Left lung (tissue), 10 donors: Measurements from ENCODE around the gene GDAP2. TPM values are rescaled to one million over a fixed set of nuclear protein-coding genes. Genes with fewer than 3 reads are reported as not detected.

Experiments
- ATAC-seq: fragments of 200-7000 bp; cut with Tn5 transposase; one replicate; pipeline ENCODE4 v1.9.1; 2020; ENCODE audit warnings: moderate library complexity
- DNase-seq, 4 donors: peaks; one replicate each; pipeline ENCODE4 v3.0.0-alpha.2; 2013 to 2020
- H3K27ac ChIP-seq, 2 donors: fragments of 200-600 bp; sonication (generic) in 1 of 2; one replicate each; pipeline versions ENCODE4 v1.5.0 to v1.8.0; 2020 to 2021
- H3K27me3 ChIP-seq, 2 donors: fragments of 200-600 bp; sonication (generic) in 1 of 2; one replicate each; pipeline versions ENCODE4 v1.5.0 to v1.8.0; 2020 to 2021
- H3K36me3 ChIP-seq, 2 donors: fragments of 200-600 bp; sonication (generic) in 1 of 2; one replicate each; pipeline versions ENCODE4 v1.5.0 to v1.8.0; 2020 to 2021
- H3K4me1 ChIP-seq, 2 donors: fragments of 200-600 bp; one replicate each; pipeline ENCODE4 v1.8.0; 2021
- H3K4me3 ChIP-seq, 2 donors: fragments of 200-600 bp; sonication (generic) in 1 of 2; one replicate each; pipeline versions ENCODE4 v1.5.0 to v1.8.0; 2020 to 2021; ENCODE audit warnings: mild to moderate bottlenecking in 1 of 2
- H3K9me3 ChIP-seq, 2 donors: fragments of 200-600 bp; sonication (generic) in 1 of 2; one replicate each; pipeline versions ENCODE4 v1.5.0 to v1.8.0; 2020 to 2021
- CTCF ChIP-seq, 2 donors: fragments of 200-600 bp; sonication (generic) in 1 of 2; IDR thresholded peaks; one replicate each; pipeline versions ENCODE4 v1.5.0 to v1.8.0; 2021; ENCODE audit warnings: antibody characterized with exemption in 2 of 2
- intact Hi-C, 2 donors: fragments of 100-400 bp; cut with DNase I; formaldehyde crosslinking; loops; one replicate each; pipeline versions ENCODE4 v1.11.2 to v1.14.2; 2022
- polyA plus RNA-seq, 6 donors: library from polyadenylated mRNA; unstranded; fragments of 120-200 nt; gene quantifications; one replicate each; pipeline ENCODE4 v1.2.1, GENCODE V29; 2013; ENCODE audit not compliant: insufficient read length in 6 of 6
- total RNA-seq, 2 donors: library from RNA; stranded (reverse); fragmentation: NEBNext Ultra II Directional; extraction: Animal tissue kit (Norgen Biotek cat#: 25700); gene quantifications; one replicate each; pipeline ENCODE4 v1.2.1, GENCODE V29; 2021
- donor health status: DM: no; HTN: yes; CAD: no.
- donor health status: DM: no; HTN: no; CAD: no.

GDAP2 gene
- total and polyA plus RNA-seq, 8 donors, result 12.5 to 33.3 (median 17.8) TPM

- no peaks in the 10 kb centered on the region for H3K4me1 ChIP-seq
- ATAC-seq (peak; percentile 54), DNase-seq (peak in 2 of 4 donors; percentile 10 to 53)
- no peaks in the 10 kb centered on the region for H3K9me3 ChIP-seq
- no peak overlapping the region for H3K4me3 ChIP-seq
- intact Hi-C loops, result no loop called here
- H3K27me3 ChIP-seq, result no peaks in the 10 kb centered on the region
- no peak overlapping the region for H3K27ac ChIP-seq
- no peak for TF ChIP-seq CTCF (IDR thresholded peaks at IDR 0.05)
- H3K36me3 ChIP-seq, result no peaks in the 10 kb centered on the region
Measured at GRCh38 chr1:117967881-117968280, 38.5 kb upstream of the GDAP2 start.

- DNase-seq (peak in 1 of 4 donors; percentile 8), ATAC-seq (peak; percentile 71)
- intact Hi-C loops, result no loop called here
- H3K36me3 ChIP-seq, result no peaks in the 10 kb centered on the region
- TF ChIP-seq CTCF (IDR thresholded peaks at IDR 0.05), result no peak
- H3K4me1 ChIP-seq, result no peaks in the 10 kb centered on the region
- no peaks in the 10 kb centered on the region for H3K27me3 ChIP-seq
- no peaks in the 10 kb centered on the region for H3K9me3 ChIP-seq
- H3K4me3 ChIP-seq, result no peak overlapping the region
- H3K27ac ChIP-seq, result no peak overlapping the region
Measured at GRCh38 chr1:117967477-117967876, 38.1 kb upstream of the GDAP2 start.

GRCh38 chr1:117964290-117965038, 35.0 kb upstream of the GDAP2 start:
- no peaks in the 10 kb centered on the region for H3K4me1 ChIP-seq
- TF ChIP-seq CTCF (IDR thresholded peaks at IDR 0.05), result no peak

GRCh38 chr1:117959364-117959763, 29.9 kb upstream of the GDAP2 start:
- Histone ChIP-seq H3K4me3 (no peak overlapping the region), H3K4me1 (no peaks in the 10 kb centered on the region), H3K27ac (no peak overlapping the region), H3K9me3 (no peaks in the 10 kb centered on the region), H3K36me3 (peaks cover 0 to 72% of the 10 kb centered on the region in 2 donors), H3K27me3 (no peaks in the 10 kb centered on the region)
- no peak for TF ChIP-seq CTCF (IDR thresholded peaks at IDR 0.05)
- no peak for ATAC-seq
- intact Hi-C loops, result no loop called here
- no peak for DNase-seq

More at GRCh38 chr1:117964290-117965038, 35.0 kb upstream of the GDAP2 start:
- intact Hi-C loops, result no loop called here
- no peak overlapping the region for H3K27ac ChIP-seq
- H3K4me3 ChIP-seq, result no peak overlapping the region
- no peaks in the 10 kb centered on the region for H3K27me3 ChIP-seq
- H3K9me3 ChIP-seq, result no peaks in the 10 kb centered on the region
- ATAC-seq, result no peak
- H3K36me3 ChIP-seq, result peaks cover 0 to 21% of the 10 kb centered on the region in 2 donors
- no peak for DNase-seq

- Histone ChIP-seq H3K4me3 (no peak overlapping the region), H3K27me3 (no peaks in the 10 kb centered on the region), H3K9me3 (no peaks in the 10 kb centered on the region), H3K4me1 (no peaks in the 10 kb centered on the region), H3K27ac (no peak overlapping the region), H3K36me3 (peaks cover 6 to 100% of the 10 kb centered on the region in 2 donors)
- ATAC-seq (no peak), DNase-seq (no peak)
- no peak for TF ChIP-seq CTCF (IDR thresholded peaks at IDR 0.05)
- intact Hi-C loops, result no loop called here
Measured at GRCh38 chr1:117952386-117952785, 23.0 kb upstream of the GDAP2 start.
